ENCODE measurements around the gene PDIA5. TPM values are rescaled to one million over a fixed set of nuclear protein-coding genes. Genes with fewer than 3 reads are reported as not detected.

Gene PDIA5
- total RNA-seq, 4 donors from 2014 or later = 4.6 to 17.1 (median 5.3) TPM

- WGBS, 2 donors = 69 to 81% methylated on average over 5 of the region's 5 CpGs
- intact Hi-C loops (cut with DNase I; ENCODE audit: low total_unique reads) = no loop called here
- no peak overlapping the region for H3K4me3 ChIP-seq (ENCODE audit: low read depth, poor library complexity, severe bottlenecking)
- no peak for DNase-seq (ENCODE audit: low spot score in 2 of 2)
- no peak for TF ChIP-seq POLR2A (IDR thresholded peaks at IDR 0.05)
- TF ChIP-seq, protein P1, sequence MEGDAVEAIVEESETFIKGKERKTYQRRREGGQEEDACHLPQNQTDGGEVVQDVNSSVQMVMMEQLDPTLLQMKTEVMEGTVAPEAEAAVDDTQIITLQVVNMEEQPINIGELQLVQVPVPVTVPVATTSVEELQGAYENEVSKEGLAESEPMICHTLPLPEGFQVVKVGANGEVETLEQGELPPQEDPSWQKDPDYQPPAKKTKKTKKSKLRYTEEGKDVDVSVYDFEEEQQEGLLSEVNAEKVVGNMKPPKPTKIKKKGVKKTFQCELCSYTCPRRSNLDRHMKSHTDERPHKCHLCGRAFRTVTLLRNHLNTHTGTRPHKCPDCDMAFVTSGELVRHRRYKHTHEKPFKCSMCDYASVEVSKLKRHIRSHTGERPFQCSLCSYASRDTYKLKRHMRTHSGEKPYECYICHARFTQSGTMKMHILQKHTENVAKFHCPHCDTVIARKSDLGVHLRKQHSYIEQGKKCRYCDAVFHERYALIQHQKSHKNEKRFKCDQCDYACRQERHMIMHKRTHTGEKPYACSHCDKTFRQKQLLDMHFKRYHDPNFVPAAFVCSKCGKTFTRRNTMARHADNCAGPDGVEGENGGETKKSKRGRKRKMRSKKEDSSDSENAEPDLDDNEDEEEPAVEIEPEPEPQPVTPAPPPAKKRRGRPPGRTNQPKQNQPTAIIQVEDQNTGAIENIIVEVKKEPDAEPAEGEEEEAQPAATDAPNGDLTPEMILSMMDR (IDR thresholded peaks at IDR 0.05) = no peak
Observed at GRCh38 chr3:123044981-123045763, 21.7 kb upstream of the PDIA5 start.

- DNase-seq (ENCODE audit: low spot score in 2 of 2) = no peak
- TF ChIP-seq, protein P1 (IDR thresholded peaks at IDR 0.05) = no peak
- no peak for TF ChIP-seq POLR2A (IDR thresholded peaks at IDR 0.05)
- H3K4me3 ChIP-seq (ENCODE audit: low read depth, poor library complexity, severe bottlenecking) = no peak overlapping the region
- intact Hi-C loops (cut with DNase I; ENCODE audit: low total_unique reads) = no loop called here
- WGBS, 2 donors = 51 to 59% methylated on average over 10 of the region's 10 CpGs
Observed at GRCh38 chr3:123046262-123047061, 20.4 kb upstream of the PDIA5 start.

- DNase-seq (ENCODE audit: low spot score in 2 of 2) = no peak
- 83 to 86% methylated on average over 3 of the region's 3 CpGs for WGBS, 2 donors
- intact Hi-C loops (cut with DNase I; ENCODE audit: low total_unique reads) = no loop called here
Observed at GRCh38 chr3:123047062-123047319, 19.8 kb upstream of the PDIA5 start.

DNA sequence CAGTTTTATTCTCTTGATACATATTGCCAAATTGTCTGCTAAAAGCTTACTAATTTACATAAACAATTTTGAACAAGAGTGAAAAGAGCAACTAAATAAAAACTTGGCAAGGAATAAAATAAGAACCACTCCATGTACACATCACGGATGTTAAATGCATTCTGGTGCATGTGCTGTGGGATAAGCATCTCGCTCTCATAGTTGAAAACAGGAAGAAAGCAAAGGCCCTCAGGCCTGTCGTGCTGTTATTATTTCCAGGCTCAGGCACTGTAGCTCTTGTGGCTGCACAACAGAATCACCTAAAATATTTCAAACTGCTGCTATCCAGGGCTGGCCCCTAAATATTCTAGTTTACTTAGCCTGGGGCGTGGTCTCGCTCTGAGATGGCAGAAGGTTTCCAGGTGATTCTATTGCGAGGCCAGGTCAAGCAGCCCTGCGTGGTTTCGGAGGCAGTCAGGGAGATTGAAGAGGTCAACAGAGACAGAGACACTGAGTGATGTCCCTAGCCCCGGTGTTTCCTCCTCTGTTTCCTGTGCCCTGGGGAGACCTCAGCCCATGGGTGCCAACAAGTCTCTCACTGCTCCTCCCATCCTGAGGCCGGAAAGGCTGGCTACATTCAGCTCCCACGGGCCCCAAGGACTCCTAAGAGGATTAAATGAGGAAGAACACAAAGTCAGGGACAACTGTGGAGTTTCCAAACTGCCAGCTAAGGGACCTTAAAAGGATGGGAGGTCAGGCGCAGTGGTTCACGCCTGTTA lies 18.2 kb upstream of the PDIA5 start:
- no peak for DNase-seq (ENCODE audit: low spot score in 2 of 2)
- WGBS, 2 donors = 77 to 79% methylated on average over 11 to 13 of the region's 13 CpGs
- TF ChIP-seq, protein P1 (IDR thresholded peaks at IDR 0.05) = no peak
- no peak for TF ChIP-seq POLR2A (IDR thresholded peaks at IDR 0.05)
- intact Hi-C loops (cut with DNase I; ENCODE audit: low total_unique reads) = no loop called here
- no peak overlapping the region for H3K4me3 ChIP-seq (ENCODE audit: low read depth, poor library complexity, severe bottlenecking)

More at GRCh38 chr3:123047062-123047319, 19.8 kb upstream of the PDIA5 start:
- H3K4me3 ChIP-seq (ENCODE audit: low read depth, poor library complexity, severe bottlenecking) = no peak overlapping the region
- TF ChIP-seq, protein P1 (IDR thresholded peaks at IDR 0.05) = no peak
- no peak for TF ChIP-seq POLR2A (IDR thresholded peaks at IDR 0.05)

- peak in 1 of 2 donors; percentile 23 for DNase-seq (ENCODE audit: low spot score in 2 of 2)
- WGBS, 2 donors = 83 to 95% methylated on average over 2 of the region's 2 CpGs
- intact Hi-C loops (cut with DNase I; ENCODE audit: low total_unique reads) = no loop called here
- TF ChIP-seq, protein P1 (IDR thresholded peaks at IDR 0.05) = no peak
- no peak for TF ChIP-seq POLR2A (IDR thresholded peaks at IDR 0.05)
- no peak overlapping the region for H3K4me3 ChIP-seq (ENCODE audit: low read depth, poor library complexity, severe bottlenecking)
Observed at GRCh38 chr3:123050666-123051065, 16.2 kb upstream of the PDIA5 start.
